A549 (cell line): Measurements from ENCODE around the gene GAS6. TPM values are rescaled to one million over a fixed set of nuclear protein-coding genes. Genes with fewer than 3 reads are reported as not detected.

Source experiments
- ATAC-seq, 2 experiments: fragments of 200-7000 bp in 1 of 2; fragments of >200 bp in 1 of 2; cut with Nextera tagmentation in 1 of 2; cut with Tn5 transposase in 1 of 2; 3 replicates each; pipeline versions ENCODE4 v1.8.0 to v1.9.1; 2018 to 2020; ENCODE audit warnings: mild to moderate bottlenecking in 1 of 2, moderate library complexity in 1 of 2
- CTCF ChIA-PET: fragments of 300-600 bp; sonication (Branson Sonifier 250); formaldehyde crosslinking; extraction: SDS; loops from one replicate; lab custom pipeline; 2021; ENCODE audit warnings: antibody characterized with exemption, inconsistent platforms; lab: Yijun Ruan, JAX
- POLR2A ChIA-PET: fragments of 350-600 bp; formaldehyde crosslinking; extraction: SDS; loops from one replicate; lab custom pipeline; 2021; ENCODE audit warnings: antibody characterized with exemption, inconsistent platforms; lab: Yijun Ruan, JAX
- DNase-seq, 2 experiments: peaks; one replicate each; pipeline versions ENCODE4 v3.0.0 to v3.0.0-alpha.2; 2011 to 2016; ENCODE audit warnings: low read depth in 1 of 2, low spot score in 1 of 2
- FAIRE-seq: peaks from 2 replicates; lab custom pipeline; 2011; peaks lifted over from hg19 to GRCh38; lab: Jason Lieb, UNC
- H3K27ac ChIP-seq, 2 experiments: fragments of >200 bp; sonication (Bioruptor Twin); formaldehyde crosslinking; 3 replicates each; pipeline ENCODE4 v1.5.1; 2016 to 2017
- H3K4me1 ChIP-seq: fragments of >200 bp; sonication (Bioruptor Twin); formaldehyde crosslinking; 3 replicates; pipeline ENCODE4 v1.6.1; 2016
- H3K4me2 ChIP-seq: fragments of >200 bp; sonication (Bioruptor Twin); formaldehyde crosslinking; 3 replicates; pipeline ENCODE4 v1.6.1; 2016
- H3K4me3 ChIP-seq: fragments of >200 bp; sonication (Bioruptor Twin); formaldehyde crosslinking; 3 replicates; pipeline ENCODE4 v1.5.1; 2016
- H3K9me3 ChIP-seq: fragments of >200 bp; sonication (Bioruptor Twin); formaldehyde crosslinking; 3 replicates; pipeline ENCODE4 v1.6.1; 2016
- ATOH8 ChIP-seq: fragments of 250-450 bp; sonication (Bioruptor Pico); IDR thresholded peaks from 2 replicates; pipeline ENCODE4 v1.5.0; 2020; ENCODE audit warnings: low read depth, mild to moderate bottlenecking, moderate library complexity
- BHLHE40 ChIP-seq: IDR thresholded peaks from 2 replicates; pipeline ENCODE4 v1.6.1; 2012; ENCODE audit warnings: low read depth, low read length, inconsistent platforms
- CBX8 ChIP-seq: fragments of 200-600 bp; sonication (generic); IDR thresholded peaks from 2 replicates; pipeline ENCODE4 v1.6.1; 2016
- CHD4 ChIP-seq: fragments of 200-600 bp; sonication (generic); IDR thresholded peaks from 2 replicates; pipeline ENCODE4 v1.6.1; 2016; ENCODE audit warnings: antibody characterized with exemption, mild to moderate bottlenecking, borderline replicate concordance
- ESRRA ChIP-seq: fragments of 150-350 bp; IDR thresholded peaks from 2 replicates; pipeline ENCODE4 v1.6.1; 2014; ENCODE audit warnings: mild to moderate bottlenecking, low read length, borderline replicate concordance
- GATA3 ChIP-seq: IDR thresholded peaks from 2 replicates; pipeline ENCODE4 v1.6.1; 2012; ENCODE audit warnings: borderline replicate concordance
- HDAC2 ChIP-seq: fragments of 200-600 bp; sonication (generic); IDR thresholded peaks from 2 replicates; pipeline ENCODE4 v1.6.1; 2016
- HEYL ChIP-seq: fragments of 250-450 bp; sonication (Bioruptor Pico); IDR thresholded peaks from 2 replicates; pipeline ENCODE4 v1.8.0; 2021; ENCODE audit warnings: mild to moderate bottlenecking, moderate library complexity
- HMGXB4 ChIP-seq: fragments of 250-450 bp; sonication (Bioruptor Pico); IDR thresholded peaks from 2 replicates; pipeline ENCODE4 v1.5.0; 2021; ENCODE audit warnings: mild to moderate bottlenecking, moderate library complexity, borderline replicate concordance
- HOXB13 ChIP-seq: fragments of 250-450 bp; sonication (Bioruptor Pico); IDR thresholded peaks from 2 replicates; pipeline ENCODE4 v1.5.0; 2020; ENCODE audit warnings: low read depth, mild to moderate bottlenecking, moderate library complexity
- JUN ChIP-seq, 2 experiments: fragments of >200 bp; sonication (Bioruptor Twin); formaldehyde crosslinking; IDR thresholded peaks; 2 replicates in 1 of 2; 3 replicates in 1 of 2; pipeline ENCODE4 v1.6.1; 2016 to 2017
- MAFK ChIP-seq: fragments of 450-650 bp; IDR thresholded peaks from 2 replicates; pipeline ENCODE4 v1.6.1; 2014; ENCODE audit not compliant: partially characterized antibody
- MAX ChIP-seq: IDR thresholded peaks from 2 replicates; pipeline ENCODE4 v1.6.1; 2012
- MAZ ChIP-seq: fragments of 150-350 bp; IDR thresholded peaks from 2 replicates; pipeline ENCODE4 v1.6.1; 2014; ENCODE audit warnings: antibody characterized with exemption, low read depth, low read length, borderline replicate concordance
- MYC ChIP-seq: IDR thresholded peaks from 2 replicates; pipeline ENCODE4 v1.6.1; 2012; ENCODE audit warnings: mild to moderate bottlenecking, inconsistent platforms, low read length, improper control_type of control experiment, borderline replicate concordance
- NR3C1 ChIP-seq: fragments of >200 bp; sonication (Bioruptor Twin); formaldehyde crosslinking; IDR thresholded peaks from 3 replicates; pipeline ENCODE4 v1.6.1; 2017
- POLR2A ChIP-seq: IDR thresholded peaks from 2 replicates; pipeline ENCODE4 v1.6.1; 2012; ENCODE audit warnings: mild to moderate bottlenecking, low read length
- POLR2AphosphoS2 ChIP-seq: conservative IDR thresholded peaks from 2 replicates; pipeline ENCODE4 v1.6.1; 2012; ENCODE audit warnings: low read length, improper control_type of control experiment, inconsistent platforms
- RAD21 ChIP-seq, 2 experiments: fragments of >200 bp in 1 of 2; sonication (Bioruptor Twin) in 1 of 2; formaldehyde crosslinking in 1 of 2; IDR thresholded peaks in 1 of 2; conservative IDR thresholded peaks in 1 of 2; 2 replicates in 1 of 2; 3 replicates in 1 of 2; pipeline ENCODE4 v1.6.1; 2012 to 2018; ENCODE audit warnings: inconsistent platforms in 1 of 2
- RARB ChIP-seq: fragments of 250-450 bp; sonication (Bioruptor Pico); IDR thresholded peaks from 2 replicates; pipeline ENCODE4 v1.8.0; 2021; ENCODE audit warnings: mild to moderate bottlenecking, moderate library complexity
- RCOR1 ChIP-seq: fragments of 150-350 bp; IDR thresholded peaks from 2 replicates; pipeline ENCODE4 v1.6.1; 2014; ENCODE audit warnings: antibody characterized with exemption, low read length, low read depth
- RFX5 ChIP-seq: fragments of 450-650 bp; IDR thresholded peaks from 2 replicates; pipeline ENCODE4 v1.7.1; 2014; ENCODE audit warnings: antibody characterized with exemption, mild to moderate bottlenecking, moderate library complexity
- RNF2 ChIP-seq: fragments of 200-600 bp; sonication (generic); IDR thresholded peaks from 2 replicates; pipeline ENCODE4 v1.6.1; 2016; ENCODE audit warnings: low read depth, mild to moderate bottlenecking, antibody characterized with exemption, moderate library complexity, borderline replicate concordance
- SMC3 ChIP-seq: fragments of >200 bp; sonication (Bioruptor Twin); formaldehyde crosslinking; IDR thresholded peaks from 3 replicates; pipeline ENCODE4 v1.6.1; 2018; ENCODE audit warnings: inconsistent platforms
- SREBF2 ChIP-seq: fragments of 450-650 bp; IDR thresholded peaks from 2 replicates; pipeline ENCODE4 v1.6.1; 2014; ENCODE audit warnings: mild to moderate bottlenecking, moderate library complexity
- TP53 ChIP-seq: fragments of 250-450 bp; sonication (Bioruptor Pico); IDR thresholded peaks from 2 replicates; pipeline ENCODE4 v1.5.0; 2021; ENCODE audit warnings: mild to moderate bottlenecking, moderate library complexity
- USF2 ChIP-seq: fragments of 450-650 bp; IDR thresholded peaks from 2 replicates; pipeline ENCODE4 v1.6.1; 2014; ENCODE audit warnings: antibody characterized with exemption
- ZFP36 ChIP-seq: fragments of 450-650 bp; IDR thresholded peaks from 2 replicates; pipeline ENCODE4 v1.6.1; 2014; ENCODE audit warnings: borderline replicate concordance; ENCODE audit not compliant: partially characterized antibody
- WGBS: methylation state at CpG from one replicate; pipeline ENCODE4 v1.1.6; 2017; ENCODE audit errors: missing lambda C conversion rate; 5-methylcytosine and 5-hydroxymethylcytosine counted together
- polyA plus RNA-seq, 4 experiments: library from polyadenylated mRNA; depleted of rRNA in 3 of 4; stranded (reverse); fragments of >200 nt; fragmentation: RNase III in 1 of 4; extraction: RNeasy Plus Mini Kit Qiagen cat#74134 plus additional on column Dnase treatment in 1 of 4; gene quantifications; 2 replicates in 3 of 4; 3 replicates in 1 of 4; pipeline ENCODE4 v1.2.3, GENCODE V29; 2011 to 2017

Gene GAS6
- polyA plus RNA-seq, 2 of the 4 experiments (the other 2 are of a cell fraction) = 3.5 to 5.7 TPM

GRCh38 chr13:113845055-113845454 is 18.8 kb downstream of the GAS6 start:
- 95% methylated on average over 13 of the region's 13 CpGs for WGBS
- Histone ChIP-seq H3K4me2 (no peak overlapping the region), H3K4me3 (no peak overlapping the region), H3K9me3 (peaks cover 29% of the 10 kb centered on the region; the same call in 2 of the 3 replicates), H3K27ac (no peak overlapping the region), H3K4me1 (peaks cover 12% of the 10 kb centered on the region)
- no peak for ATAC-seq
- DNase-seq = no peak
- CTCF ChIA-PET = no interaction called here
- POLR2A ChIA-PET = no interaction called here
- TF ChIP-seq JUN (IDR thresholded peaks at IDR 0.05) (no peak), MAZ (no peak), BHLHE40 (no peak), ESRRA (no peak), RCOR1 (no peak), CHD4 (no peak), HOXB13 (CRISPR knock-in tag) (no peak), HEYL (no peak), POLR2AphosphoS2 (no peak), HDAC2 (no peak), TP53 (CRISPR knock-in tag) (no peak)
- FAIRE-seq = no peak

GRCh38 chr13:113843864-113844556 is 19.9 kb downstream of the GAS6 start:
- ChIA-PET CTCF (no interaction called here), POLR2A (no interaction called here)
- WGBS = 92% methylated on average over 24 of the region's 26 CpGs
- no peak overlapping the region for H3K4me2 ChIP-seq
- no peak overlapping the region for H3K4me3 ChIP-seq
- TF ChIP-seq SREBF2 (no peak), RFX5 (no peak), MYC (no peak), MAFK (no peak), SMC3 (no peak), ATOH8 (no peak), MAX (no peak), RARB (no peak), POLR2A (no peak), BHLHE40 (no peak), RNF2 (no peak), HMGXB4 (CRISPR knock-in tag) (no peak), GATA3 (no peak), RAD21 (conservative IDR thresholded peaks at IDR 0.05 in 1 of 2, IDR thresholded peaks at IDR 0.05 in 1 of 2) (no peak), RCOR1 (no peak), USF2 (no peak), ZFP36 (no peak), CBX8 (no peak), NR3C1 (no peak)
- H3K4me1 ChIP-seq = peaks cover 19% of the 10 kb centered on the region
- ATAC-seq (no peak), DNase-seq (no peak), FAIRE-seq (no peak)
- peaks cover 27% of the 10 kb centered on the region; the same call in 2 of the 3 replicates for H3K9me3 ChIP-seq
- no peak overlapping the region for H3K27ac ChIP-seq
